22Rv1 (cell line): Measurements from ENCODE around the gene ABHD11.

Experiments used
- H3K27ac ChIP-seq: fragments of 450-650 bp; 2 replicates; pipeline ENCODE4 v1.5.1; 2017
- CTCF ChIP-seq: fragments of 450-650 bp; IDR thresholded peaks from 2 replicates; pipeline ENCODE4 v1.5.1; 2017; ENCODE audit warnings: mild to moderate bottlenecking
- ZFX ChIP-seq: fragments of 450-650 bp; IDR thresholded peaks from 2 replicates; pipeline ENCODE4 v1.6.1; 2017; ENCODE audit warnings: antibody characterized with exemption, borderline replicate concordance

The ABHD11 gene

GRCh38 chr7:73702665-73703064 lies 35.9 kb downstream of the ABHD11 start:
- TF ChIP-seq ZFX = no peak
- TF ChIP-seq CTCF = no peak
- no peak overlapping the region for H3K27ac ChIP-seq

- H3K27ac ChIP-seq = no peak overlapping the region
- no peak for TF ChIP-seq CTCF
- no peak for TF ChIP-seq ZFX
Measured at GRCh38 chr7:73702226-73702625, 36.4 kb downstream of the ABHD11 start.

GRCh38 chr7:73701357-73701995 lies 37.1 kb downstream of the ABHD11 start:
- no peak overlapping the region for H3K27ac ChIP-seq
- TF ChIP-seq ZFX (no peak), CTCF (peak; percentile 90)

- TF ChIP-seq CTCF (no peak), ZFX (no peak)
- no peak overlapping the region for H3K27ac ChIP-seq
Measured at GRCh38 chr7:73700581-73701134, 37.9 kb downstream of the ABHD11 start.

- peak overlapping the region; percentile 30; the same call in 1 of the 2 replicates for H3K27ac ChIP-seq
- TF ChIP-seq ZFX (no peak), CTCF (no peak)
Measured at GRCh38 chr7:73700069-73700423, 38.6 kb downstream of the ABHD11 start.

GRCh38 chr7:73699370-73700068 lies 39.1 kb downstream of the ABHD11 start:
- peak overlapping the region; percentile 30; the same call in 1 of the 2 replicates for H3K27ac ChIP-seq

More at GRCh38 chr7:73699370-73700068, 39.1 kb downstream of the ABHD11 start:
- TF ChIP-seq ZFX (no peak), CTCF (no peak)
